GM12878 (cell line): Measurements from ENCODE around the gene AP1G2.

Experiments used
- CEBPB ChIP-seq, 2 experiments: fragments of 150-350 bp in 1 of 2; IDR thresholded peaks; 2 replicates each; pipeline ENCODE4 v1.6.1; 2012 to 2014; ENCODE audit warnings: low read depth in 2 of 2, low read length in 2 of 2, borderline replicate concordance in 1 of 2, inconsistent platforms in 1 of 2
- CREM ChIP-seq: IDR thresholded peaks from 2 replicates; pipeline ENCODE4 v1.6.1; 2014; ENCODE audit warnings: antibody characterized with exemption, low read depth
- CTCF ChIP-seq, 3 experiments: IDR thresholded peaks in 2 of 3; conservative IDR thresholded peaks in 1 of 3; 2 replicates each; pipeline ENCODE4 v1.5.1; 2011; ENCODE audit warnings: low read depth in 3 of 3, low read length in 3 of 3, mild to moderate bottlenecking in 3 of 3, control low read depth in 2 of 3, moderate library complexity in 2 of 3, inconsistent platforms in 1 of 3, mixed read lengths in 1 of 3; ENCODE audit not compliant: control insufficient read depth in 2 of 3, insufficient read depth in 1 of 3; ENCODE audit errors: extremely low read depth in 1 of 3
- DPF2 ChIP-seq: fragments of 450-650 bp; IDR thresholded peaks from 2 replicates; pipeline ENCODE4 v1.6.1; 2017; ENCODE audit warnings: mild to moderate bottlenecking
- EP300 ChIP-seq, 2 experiments: fragments of 150-350 bp in 1 of 2; IDR thresholded peaks; 2 replicates each; pipeline ENCODE4 v1.6.1; 2011 to 2012; ENCODE audit warnings: low read depth in 2 of 2, low read length in 2 of 2, borderline replicate concordance in 1 of 2, improper control_type of control experiment in 1 of 2, inconsistent platforms in 1 of 2; ENCODE audit not compliant: control insufficient read depth in 1 of 2
- HDAC2 ChIP-seq: fragments of 200-600 bp; sonication (generic); IDR thresholded peaks from 2 replicates; pipeline ENCODE4 v1.6.1; 2017
- MYC ChIP-seq: IDR thresholded peaks from 2 replicates; pipeline ENCODE4 v1.6.1; 2011; ENCODE audit warnings: mild to moderate bottlenecking, low read length, moderate library complexity, inconsistent platforms; ENCODE audit not compliant: insufficient read depth, insufficient replicate concordance, insufficient read length, severe bottlenecking
- POLR2A ChIP-seq: IDR thresholded peaks from 2 replicates; pipeline ENCODE4 v1.6.1; 2011; ENCODE audit warnings: low read depth, mild to moderate bottlenecking, low read length
- REST ChIP-seq: IDR thresholded peaks from 2 replicates; pipeline ENCODE4 v1.6.1; 2012; ENCODE audit warnings: mild to moderate bottlenecking, low read depth, low read length
- SIN3A ChIP-seq: IDR thresholded peaks from 2 replicates; pipeline ENCODE4 v1.6.1; 2012; ENCODE audit warnings: low read depth, low read length, improper control_type of control experiment
- SMARCA5 ChIP-seq: fragments of 450-650 bp; IDR thresholded peaks from 2 replicates; pipeline ENCODE4 v1.6.1; 2017; ENCODE audit warnings: mild to moderate bottlenecking

GRCh38 chr14:23535943-23536342 is 31.6 kb downstream of the AP1G2 start:
- TF ChIP-seq SIN3A (no peak), CTCF (IDR thresholded peaks at IDR 0.05 in 2 of 3, conservative IDR thresholded peaks at IDR 0.05 in 1 of 3; ENCODE audit: control insufficient read depth in 2 of 3, extremely low read depth in 1 of 3, insufficient read depth in 1 of 3, low read depth in 3 of 3, low read length in 3 of 3) (no peak), REST (no peak), CREM (no peak), SMARCA5 (no peak), MYC (no peak), DPF2 (no peak), HDAC2 (no peak), CEBPB (IDR thresholded peaks at IDR 0.05; ENCODE audit: borderline replicate concordance in 1 of 2, low read depth in 2 of 2, low read length in 2 of 2) (no peak), EP300 (IDR thresholded peaks at IDR 0.05; ENCODE audit: borderline replicate concordance in 1 of 2, control insufficient read depth in 1 of 2, low read depth in 2 of 2, low read length in 2 of 2) (no peak), POLR2A (no peak)
